ENCODE results near the gene PRKG1.

The PRKG1 gene

GRCh38 chr10:51658000-51658399 is 583.7 kb downstream of the PRKG1 start:
- Histone ChIP-seq H3K4me2 (ENCODE audit: low read depth, low read length, poor library complexity, severe bottlenecking) (no peak overlapping the region), H3K79me2 (ENCODE audit: insufficient read depth, low read length) (no peaks in the 10 kb centered on the region), H3K9ac (ENCODE audit: low read depth, low read length, poor library complexity, severe bottlenecking) (no peak overlapping the region), H3F3A (ENCODE audit: low read depth) (no peaks in the 10 kb centered on the region), H3K4me1 (ENCODE audit: insufficient read depth, low read length, poor library complexity, severe bottlenecking) (no peaks in the 10 kb centered on the region), H3K27me3 (ENCODE audit: insufficient read depth, low read length, poor library complexity, severe bottlenecking) (no peaks in the 10 kb centered on the region), H2AFZ (ENCODE audit: low read length) (no peak overlapping the region), H3K9me3 (ENCODE audit: insufficient read depth, low read depth, low read length) (no peaks in the 10 kb centered on the region), H3K9me2 (replicated peaks; ENCODE audit: low read depth, low read length) (no peaks in the 10 kb centered on the region), H3K36me3 (ENCODE audit: insufficient read depth, low read length) (no peaks in the 10 kb centered on the region), H3K4me3 (ENCODE audit: low read length, poor library complexity, severe bottlenecking) (no peak overlapping the region), H4K20me1 (ENCODE audit: insufficient read depth, low read length, poor library complexity, severe bottlenecking) (no peaks in the 10 kb centered on the region)
- TF ChIP-seq CTCF (conservative IDR thresholded peaks at IDR 0.05; ENCODE audit: low read length) (no peak), EZH2phosphoT487 (IDR thresholded peaks at IDR 0.05; ENCODE audit: borderline replicate concordance) (no peak)

GRCh38 chr10:51659344-51659743 is 585.1 kb downstream of the PRKG1 start:
- no peak for TF ChIP-seq EZH2phosphoT487 (IDR thresholded peaks at IDR 0.05; ENCODE audit: borderline replicate concordance)
- TF ChIP-seq CTCF (conservative IDR thresholded peaks at IDR 0.05; ENCODE audit: low read length), result no peak
- Histone ChIP-seq H3K9me2 (replicated peaks; ENCODE audit: low read depth, low read length) (0 out of 2 replicates have a peak, but pooled peaks cover 2% of the 10 kb centered on the region), H3K4me1 (ENCODE audit: insufficient read depth, low read length, poor library complexity, severe bottlenecking) (no peaks in the 10 kb centered on the region)

GRCh38 chr10:51663086-51663485 is 588.8 kb downstream of the PRKG1 start:
- Histone ChIP-seq H4K20me1 (ENCODE audit: insufficient read depth, low read length, poor library complexity, severe bottlenecking) (no peaks in the 10 kb centered on the region), H3K4me1 (ENCODE audit: insufficient read depth, low read length, poor library complexity, severe bottlenecking) (no peaks in the 10 kb centered on the region), H3K9ac (ENCODE audit: low read depth, low read length, poor library complexity, severe bottlenecking) (no peak overlapping the region), H3K4me3 (ENCODE audit: low read length, poor library complexity, severe bottlenecking) (no peak overlapping the region), H3F3A (ENCODE audit: low read depth) (no peaks in the 10 kb centered on the region), H2AFZ (ENCODE audit: low read length) (no peak overlapping the region), H3K27me3 (ENCODE audit: insufficient read depth, low read length, poor library complexity, severe bottlenecking) (no peaks in the 10 kb centered on the region), H3K36me3 (ENCODE audit: insufficient read depth, low read length) (no peaks in the 10 kb centered on the region), H3K79me2 (ENCODE audit: insufficient read depth, low read length) (no peaks in the 10 kb centered on the region), H3K9me2 (replicated peaks; ENCODE audit: low read depth, low read length) (0 out of 2 replicates have a peak, but pooled peaks cover 9% of the 10 kb centered on the region), H3K9me3 (ENCODE audit: insufficient read depth, low read depth, low read length) (no peaks in the 10 kb centered on the region), H3K4me2 (ENCODE audit: low read depth, low read length, poor library complexity, severe bottlenecking) (no peak overlapping the region)
- no peak for TF ChIP-seq CTCF (conservative IDR thresholded peaks at IDR 0.05; ENCODE audit: low read length)
- TF ChIP-seq EZH2phosphoT487 (IDR thresholded peaks at IDR 0.05; ENCODE audit: borderline replicate concordance), result no peak

More at GRCh38 chr10:51659344-51659743, 585.1 kb downstream of the PRKG1 start:
- Histone ChIP-seq H3K79me2 (ENCODE audit: insufficient read depth, low read length) (no peaks in the 10 kb centered on the region), H3K4me2 (ENCODE audit: low read depth, low read length, poor library complexity, severe bottlenecking) (no peak overlapping the region), H3K4me3 (ENCODE audit: low read length, poor library complexity, severe bottlenecking) (no peak overlapping the region), H3K9me3 (ENCODE audit: insufficient read depth, low read depth, low read length) (no peaks in the 10 kb centered on the region), H2AFZ (ENCODE audit: low read length) (no peak overlapping the region), H3K9ac (ENCODE audit: low read depth, low read length, poor library complexity, severe bottlenecking) (no peak overlapping the region), H4K20me1 (ENCODE audit: insufficient read depth, low read length, poor library complexity, severe bottlenecking) (no peaks in the 10 kb centered on the region), H3K27me3 (ENCODE audit: insufficient read depth, low read length, poor library complexity, severe bottlenecking) (no peaks in the 10 kb centered on the region), H3F3A (ENCODE audit: low read depth) (no peaks in the 10 kb centered on the region), H3K36me3 (ENCODE audit: insufficient read depth, low read length) (no peaks in the 10 kb centered on the region)

Data from Loucy (cell line).